ENCODE measurements around the gene SLFN11. TPM values are rescaled to one million over a fixed set of nuclear protein-coding genes. Genes with fewer than 3 reads are reported as not detected.

Gene SLFN11, protein sequence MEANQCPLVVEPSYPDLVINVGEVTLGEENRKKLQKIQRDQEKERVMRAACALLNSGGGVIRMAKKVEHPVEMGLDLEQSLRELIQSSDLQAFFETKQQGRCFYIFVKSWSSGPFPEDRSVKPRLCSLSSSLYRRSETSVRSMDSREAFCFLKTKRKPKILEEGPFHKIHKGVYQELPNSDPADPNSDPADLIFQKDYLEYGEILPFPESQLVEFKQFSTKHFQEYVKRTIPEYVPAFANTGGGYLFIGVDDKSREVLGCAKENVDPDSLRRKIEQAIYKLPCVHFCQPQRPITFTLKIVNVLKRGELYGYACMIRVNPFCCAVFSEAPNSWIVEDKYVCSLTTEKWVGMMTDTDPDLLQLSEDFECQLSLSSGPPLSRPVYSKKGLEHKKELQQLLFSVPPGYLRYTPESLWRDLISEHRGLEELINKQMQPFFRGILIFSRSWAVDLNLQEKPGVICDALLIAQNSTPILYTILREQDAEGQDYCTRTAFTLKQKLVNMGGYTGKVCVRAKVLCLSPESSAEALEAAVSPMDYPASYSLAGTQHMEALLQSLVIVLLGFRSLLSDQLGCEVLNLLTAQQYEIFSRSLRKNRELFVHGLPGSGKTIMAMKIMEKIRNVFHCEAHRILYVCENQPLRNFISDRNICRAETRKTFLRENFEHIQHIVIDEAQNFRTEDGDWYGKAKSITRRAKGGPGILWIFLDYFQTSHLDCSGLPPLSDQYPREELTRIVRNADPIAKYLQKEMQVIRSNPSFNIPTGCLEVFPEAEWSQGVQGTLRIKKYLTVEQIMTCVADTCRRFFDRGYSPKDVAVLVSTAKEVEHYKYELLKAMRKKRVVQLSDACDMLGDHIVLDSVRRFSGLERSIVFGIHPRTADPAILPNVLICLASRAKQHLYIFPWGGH
- 62.4 and 69.4 TPM in 2 replicates for total RNA-seq (ENCODE audit: low replicate concordance)

DNA sequence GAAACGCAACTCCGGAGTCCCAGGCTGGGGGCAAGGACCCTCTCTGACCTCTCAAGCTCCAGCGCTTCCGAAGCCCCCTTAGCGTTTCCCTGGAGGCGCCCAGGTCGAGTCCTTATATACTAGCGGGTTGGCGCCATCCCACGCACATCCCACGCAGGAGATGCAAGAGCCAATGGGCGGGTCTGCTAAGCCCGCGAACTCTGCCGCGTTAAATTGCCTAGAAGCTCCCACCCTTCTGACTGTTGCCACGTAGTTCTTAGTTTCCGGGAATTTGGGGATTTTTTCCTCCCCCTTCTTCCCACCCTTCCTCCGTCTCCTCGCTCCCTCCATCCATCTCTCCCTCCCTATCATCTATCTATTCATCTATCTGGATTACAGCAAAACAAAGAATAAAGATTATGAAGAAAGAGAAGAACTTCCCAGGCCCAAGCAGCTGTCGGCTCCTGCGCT, at the start of gene SLFN11:
Gene SLFN11, minus strand, starts transcription at position 88 of the 450 bp plus-strand sequence. CDS start 9,814 bp downstream, outside the sequence.

Other genes with a start within 250 kb of the SLFN11 start
- gene NLE1, start 231.3 kb downstream of the SLFN11 start, total RNA-seq (ENCODE audit: low replicate concordance): 16.4 and 19.3 TPM in 2 replicates
- not detected in 2 replicates for gene UNC45B, start 225.8 kb downstream of the SLFN11 start, total RNA-seq (ENCODE audit: low replicate concordance)
- not detected in 2 replicates for gene SLC35G3, start 179.2 kb downstream of the SLFN11 start, total RNA-seq (ENCODE audit: low replicate concordance)
- 56.1 and 77.1 TPM in 2 replicates for gene SLFN5, start 130.5 kb downstream of the SLFN11 start, total RNA-seq (ENCODE audit: low replicate concordance)
- 12.1 and 35.1 TPM in 2 replicates for gene SLFN12, start 58.9 kb upstream of the SLFN11 start, total RNA-seq (ENCODE audit: low replicate concordance)
- 1.7 and 3.3 TPM in 2 replicates for gene SLFN13, start 75.1 kb upstream of the SLFN11 start, total RNA-seq (ENCODE audit: low replicate concordance)
- under 0.01 TPM in 1 of 2 replicates, not detected in the other for gene SLFN12L, start 164.1 kb upstream of the SLFN11 start, total RNA-seq (ENCODE audit: low replicate concordance)
- gene SLFN14, start 187.2 kb upstream of the SLFN11 start, total RNA-seq (ENCODE audit: low replicate concordance): not detected in 2 replicates
- gene PEX12, start 204.9 kb upstream of the SLFN11 start, total RNA-seq (ENCODE audit: low replicate concordance): 2.7 and 3.5 TPM in 2 replicates
- 38.6 and 57.1 TPM in 2 replicates for gene AP2B1, start 213.7 kb upstream of the SLFN11 start, total RNA-seq (ENCODE audit: low replicate concordance)